Ecto neural progenitor cell (in vitro differentiated cells): ENCODE data around the gene GLIS2.

ENCODE experiments used
- DNase-seq: peaks from one replicate; pipeline ENCODE4 v3.0.0-alpha.2; 2018; ENCODE audit warnings: low spot score

The GLIS2 gene

GRCh38 chr16:4297480-4297879, 18.4 kb upstream of the GLIS2 start:
- no peak for DNase-seq

- peak; percentile 65 for DNase-seq
Observed at GRCh38 chr16:4298761-4299522, 16.9 kb upstream of the GLIS2 start.

GRCh38 chr16:4301177-4301576, 14.7 kb upstream of the GLIS2 start:
- no peak for DNase-seq

- no peak for DNase-seq
Observed at GRCh38 chr16:4301968-4302367, 13.9 kb upstream of the GLIS2 start.

GRCh38 chr16:4303973-4304372, 11.9 kb upstream of the GLIS2 start:
- DNase-seq, result no peak

- no peak for DNase-seq
Observed at GRCh38 chr16:4306470-4307214, 9.2 kb upstream of the GLIS2 start.

GRCh38 chr16:4307215-4308037, 8.4 kb upstream of the GLIS2 start:
- DNase-seq, result peak; percentile 95

- no peak for DNase-seq
Observed at GRCh38 chr16:4309102-4309832, 6.6 kb upstream of the GLIS2 start.

- DNase-seq, result peak; percentile 86
Observed at GRCh38 chr16:4309833-4310266, 6.0 kb upstream of the GLIS2 start.

GRCh38 chr16:4313563-4314531, 2.0 kb upstream of the GLIS2 start:
- DNase-seq, result peak; percentile 86

- no peak for DNase-seq
Observed at GRCh38 chr16:4314532-4315185, 1.2 kb upstream of the GLIS2 start.

GRCh38 chr16:4316108-4316863, 419 bp downstream of the GLIS2 start:
- DNase-seq, result peak; percentile 72

- DNase-seq, result no peak
Observed at GRCh38 chr16:4316864-4317531, 1.1 kb downstream of the GLIS2 start.

- DNase-seq, result peak; percentile 69
Observed at GRCh38 chr16:4317532-4318450, 1.9 kb downstream of the GLIS2 start.

- no peak for DNase-seq
Observed at GRCh38 chr16:4318451-4318910, 2.6 kb downstream of the GLIS2 start.

GRCh38 chr16:4318967-4319366, 3.1 kb downstream of the GLIS2 start:
- DNase-seq, result no peak
